HG03558 (cell line): ENCODE data around the gene ADGRF4.

Experiments used
- ATAC-seq: cut with Tn5 transposase; IDR thresholded peaks from one replicate; pipeline ENCODE4 v1.9.1; 2021; ENCODE audit warnings: moderate number of reproducible peaks; ENCODE audit not compliant: unreplicated experiment; ENCODE audit errors: extremely low read depth

The ADGRF4 gene

GRCh38 chr6:47680051-47680450 lies 18.3 kb upstream of the ADGRF4 start:
- ATAC-seq: no peak

- ATAC-seq: no peak
Measured at GRCh38 chr6:47680724-47681123, 17.7 kb upstream of the ADGRF4 start.

GRCh38 chr6:47681201-47681990 lies 17.0 kb upstream of the ADGRF4 start:
- ATAC-seq: no peak

GRCh38 chr6:47686411-47686810 lies 12.0 kb upstream of the ADGRF4 start:
- no peak for ATAC-seq

- ATAC-seq: no peak
Measured at GRCh38 chr6:47687432-47687831, 10.9 kb upstream of the ADGRF4 start.

GRCh38 chr6:47690214-47690613 lies 8.2 kb upstream of the ADGRF4 start:
- ATAC-seq: no peak

GRCh38 chr6:47690791-47691190 lies 7.6 kb upstream of the ADGRF4 start:
- no peak for ATAC-seq

GRCh38 chr6:47697925-47698324 lies 455 bp upstream of the ADGRF4 start:
- ATAC-seq: no peak

GRCh38 chr6:47700053-47700452 lies 1.7 kb downstream of the ADGRF4 start:
- ATAC-seq: no peak

GRCh38 chr6:47700596-47700995 lies 2.2 kb downstream of the ADGRF4 start:
- ATAC-seq: no peak

- peak; percentile 97 for ATAC-seq
Measured at GRCh38 chr6:47701363-47701762, 3.0 kb downstream of the ADGRF4 start.

- no peak for ATAC-seq
Measured at GRCh38 chr6:47709160-47709559, 10.8 kb downstream of the ADGRF4 start.

- no peak for ATAC-seq
Measured at GRCh38 chr6:47710295-47710694, 11.9 kb downstream of the ADGRF4 start.

- ATAC-seq: no peak
Measured at GRCh38 chr6:47713200-47713599, 14.8 kb downstream of the ADGRF4 start.

- no peak for ATAC-seq
Measured at GRCh38 chr6:47714802-47715201, 16.4 kb downstream of the ADGRF4 start.

- no peak for ATAC-seq
Measured at GRCh38 chr6:47715782-47716181, 17.4 kb downstream of the ADGRF4 start.

- no peak for ATAC-seq
Measured at GRCh38 chr6:47716207-47716606, 17.8 kb downstream of the ADGRF4 start.

GRCh38 chr6:47718571-47718970 lies 20.2 kb downstream of the ADGRF4 start:
- ATAC-seq: no peak

GRCh38 chr6:47721189-47721588 lies 22.8 kb downstream of the ADGRF4 start:
- no peak for ATAC-seq

GRCh38 chr6:47722194-47722593 lies 23.8 kb downstream of the ADGRF4 start:
- ATAC-seq: peak; percentile 47

GRCh38 chr6:47724300-47724699 lies 25.9 kb downstream of the ADGRF4 start:
- ATAC-seq: no peak

- no peak for ATAC-seq
Measured at GRCh38 chr6:47727391-47727790, 29.0 kb downstream of the ADGRF4 start.
